Measurements from ENCODE around the gene RNU6-9.
A peak's percentile ranks its signal among the peaks of the same experiment; 100 is the strongest.

The RNU6-9 gene

DNA sequence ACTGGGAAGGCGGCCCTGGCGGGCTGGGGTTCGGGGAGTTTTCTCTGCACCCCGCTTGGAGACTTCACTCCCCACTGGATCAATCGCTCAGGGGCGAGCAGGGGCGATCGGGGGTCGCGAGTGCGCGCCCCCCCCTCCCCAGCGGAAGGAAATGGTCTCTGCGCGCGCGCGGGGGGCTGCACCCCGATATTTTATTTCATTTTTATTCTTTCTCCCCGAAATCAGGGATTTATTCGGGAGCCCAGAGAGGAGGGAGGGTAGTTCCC, 33.0 kb downstream of the RNU6-9 start:
- Histone ChIP-seq H3K79me2 (ENCODE audit: low read length) (peaks cover 29% of the 10 kb centered on the region), H3K9ac (ENCODE audit: low read length) (peak overlapping the region; percentile 84), H4K20me1 (ENCODE audit: insufficient read depth, low read length) (no peaks in the 10 kb centered on the region), H3K27me3 (replicated peaks; ENCODE audit: insufficient read depth, low read length) (peaks cover 1% of the 10 kb centered on the region), H3K4me1 (ENCODE audit: low read length) (peaks cover 5% of the 10 kb centered on the region), H3K36me3 (replicated peaks; ENCODE audit: insufficient read depth, low read length) (no peaks in the 10 kb centered on the region), H3K9me3 (replicated peaks; ENCODE audit: insufficient read depth, low read length) (no peaks in the 10 kb centered on the region), H3F3A (ENCODE audit: insufficient read depth, low read length) (peaks cover 18% of the 10 kb centered on the region; the same call in 1 of the 2 replicates), H3K4me2 (ENCODE audit: low read depth, low read length) (peak overlapping the region; percentile 84), H3K4me3 (ENCODE audit: low read length) (peak overlapping the region; percentile 85), H3K9me2 (replicated peaks; ENCODE audit: insufficient read depth, low read length) (no peaks in the 10 kb centered on the region), H3K27ac (ENCODE audit: low read length) (peak overlapping the region; percentile 16; the same call in 1 of the 2 replicates), H2AFZ (ENCODE audit: low read length) (peak overlapping the region; percentile 57)
- TF ChIP-seq EZH2phosphoT487 (IDR thresholded peaks at IDR 0.05; ENCODE audit: low read length) (no peak), EZH2 (optimal IDR thresholded peaks at IDR 0.05; ENCODE audit: low read depth, low read length) (no peak)
- TF ChIP-seq, protein P1, sequence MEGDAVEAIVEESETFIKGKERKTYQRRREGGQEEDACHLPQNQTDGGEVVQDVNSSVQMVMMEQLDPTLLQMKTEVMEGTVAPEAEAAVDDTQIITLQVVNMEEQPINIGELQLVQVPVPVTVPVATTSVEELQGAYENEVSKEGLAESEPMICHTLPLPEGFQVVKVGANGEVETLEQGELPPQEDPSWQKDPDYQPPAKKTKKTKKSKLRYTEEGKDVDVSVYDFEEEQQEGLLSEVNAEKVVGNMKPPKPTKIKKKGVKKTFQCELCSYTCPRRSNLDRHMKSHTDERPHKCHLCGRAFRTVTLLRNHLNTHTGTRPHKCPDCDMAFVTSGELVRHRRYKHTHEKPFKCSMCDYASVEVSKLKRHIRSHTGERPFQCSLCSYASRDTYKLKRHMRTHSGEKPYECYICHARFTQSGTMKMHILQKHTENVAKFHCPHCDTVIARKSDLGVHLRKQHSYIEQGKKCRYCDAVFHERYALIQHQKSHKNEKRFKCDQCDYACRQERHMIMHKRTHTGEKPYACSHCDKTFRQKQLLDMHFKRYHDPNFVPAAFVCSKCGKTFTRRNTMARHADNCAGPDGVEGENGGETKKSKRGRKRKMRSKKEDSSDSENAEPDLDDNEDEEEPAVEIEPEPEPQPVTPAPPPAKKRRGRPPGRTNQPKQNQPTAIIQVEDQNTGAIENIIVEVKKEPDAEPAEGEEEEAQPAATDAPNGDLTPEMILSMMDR (IDR thresholded peaks at IDR 0.05; ENCODE audit: low read length) = no peak
- DNase-seq = no peak

DNA sequence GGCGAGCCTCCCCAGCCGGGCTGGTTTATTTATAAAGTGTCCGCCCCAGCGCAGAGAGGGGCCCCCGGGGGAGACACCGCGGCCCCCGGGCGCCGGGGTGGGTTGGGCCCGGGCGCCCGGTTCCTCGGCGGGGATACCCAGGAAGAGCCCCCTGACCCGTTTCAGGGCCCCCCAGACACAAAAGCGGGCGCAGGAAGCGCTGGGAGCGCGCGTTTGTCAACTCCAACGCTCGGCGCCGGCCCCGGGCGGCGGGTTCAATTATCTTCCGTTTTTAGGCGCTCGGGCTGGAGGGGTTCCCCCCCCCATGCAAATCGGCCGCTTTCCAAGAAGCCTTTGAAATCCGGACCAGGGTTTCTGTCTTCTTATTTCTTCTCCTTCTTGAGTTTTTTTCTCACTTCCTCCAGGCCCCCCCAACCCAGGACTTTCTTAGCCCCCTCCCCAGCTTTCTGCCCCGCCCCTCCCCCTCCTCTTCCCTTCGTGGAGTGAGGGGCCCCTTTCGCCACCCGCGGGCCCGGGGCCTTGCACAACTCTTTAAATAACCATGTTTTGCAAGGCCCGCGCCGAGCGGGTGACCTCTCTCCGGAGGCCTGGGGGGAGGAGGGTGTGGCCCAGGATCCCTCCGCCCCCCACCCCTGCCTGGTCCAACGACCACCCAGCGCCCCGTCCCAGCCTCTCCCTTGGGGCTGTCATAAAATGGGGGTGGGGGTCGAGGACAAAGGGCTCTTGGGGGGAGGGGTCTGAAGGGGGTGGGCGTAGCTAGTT, 33.5 kb downstream of the RNU6-9 start:
- H3K4me3 ChIP-seq (ENCODE audit: low read length) = peak overlapping the region; percentile 85
- no peaks in the 10 kb centered on the region for H3K9me3 ChIP-seq (replicated peaks; ENCODE audit: insufficient read depth, low read length)
- H4K20me1 ChIP-seq (ENCODE audit: insufficient read depth, low read length) = no peaks in the 10 kb centered on the region
- no peaks in the 10 kb centered on the region for H3K9me2 ChIP-seq (replicated peaks; ENCODE audit: insufficient read depth, low read length)
- peak overlapping the region; percentile 16; the same call in 1 of the 2 replicates for H3K27ac ChIP-seq (ENCODE audit: low read length)
- peak overlapping the region; percentile 84 for H3K9ac ChIP-seq (ENCODE audit: low read length)
- H3K79me2 ChIP-seq (ENCODE audit: low read length) = peaks cover 29% of the 10 kb centered on the region
- peak overlapping the region; percentile 84 for H3K4me2 ChIP-seq (ENCODE audit: low read depth, low read length)
- TF ChIP-seq EZH2phosphoT487 (IDR thresholded peaks at IDR 0.05; ENCODE audit: low read length) = no peak
- DNase-seq = peak; percentile 70
- H3F3A ChIP-seq (ENCODE audit: insufficient read depth, low read length) = peaks cover 18% of the 10 kb centered on the region; the same call in 1 of the 2 replicates
- peaks cover 5% of the 10 kb centered on the region for H3K4me1 ChIP-seq (ENCODE audit: low read length)
- H3K27me3 ChIP-seq (replicated peaks; ENCODE audit: insufficient read depth, low read length) = no peaks in the 10 kb centered on the region
- H2AFZ ChIP-seq (ENCODE audit: low read length) = peak overlapping the region; percentile 57
- no peaks in the 10 kb centered on the region for H3K36me3 ChIP-seq (replicated peaks; ENCODE audit: insufficient read depth, low read length)

DNA sequence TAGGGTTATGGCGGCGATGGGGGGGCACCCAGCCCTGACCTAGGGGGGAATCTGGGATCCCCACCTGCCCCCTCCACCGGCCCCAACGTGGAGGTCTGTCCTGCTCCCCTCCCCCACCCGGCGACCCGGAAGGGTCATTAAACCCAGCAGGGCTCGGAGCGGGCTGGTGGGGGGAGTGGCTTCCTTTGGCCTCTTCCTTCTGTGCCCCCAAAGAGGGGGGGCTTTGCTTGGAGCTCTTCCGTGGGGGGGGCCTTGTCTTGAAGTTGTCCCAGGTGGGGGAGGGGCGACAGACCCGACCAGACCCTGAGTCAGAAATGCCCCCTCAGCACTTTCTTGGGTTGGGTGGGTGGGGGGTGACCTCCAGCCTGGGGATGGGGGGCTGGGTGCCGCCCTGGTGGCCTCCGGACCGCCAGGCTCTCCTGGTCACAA, 34.1 kb downstream of the RNU6-9 start:
- Histone ChIP-seq H2AFZ (ENCODE audit: low read length) (peak overlapping the region; percentile 57; the same call in 1 of the 2 replicates), H3K27me3 (replicated peaks; ENCODE audit: insufficient read depth, low read length) (no peaks in the 10 kb centered on the region), H3F3A (ENCODE audit: insufficient read depth, low read length) (peaks cover 18% of the 10 kb centered on the region; the same call in 1 of the 2 replicates), H3K4me2 (ENCODE audit: low read depth, low read length) (no peak overlapping the region; the same call in 1 of the 2 replicates), H4K20me1 (ENCODE audit: insufficient read depth, low read length) (no peaks in the 10 kb centered on the region), H3K79me2 (ENCODE audit: low read length) (peaks cover 33% of the 10 kb centered on the region), H3K9ac (ENCODE audit: low read length) (no peak overlapping the region; the same call in 1 of the 2 replicates), H3K4me3 (ENCODE audit: low read length) (peak overlapping the region; percentile 85), H3K4me1 (ENCODE audit: low read length) (peaks cover 5% of the 10 kb centered on the region), H3K9me2 (replicated peaks; ENCODE audit: insufficient read depth, low read length) (no peaks in the 10 kb centered on the region), H3K27ac (ENCODE audit: low read length) (no peak overlapping the region), H3K36me3 (replicated peaks; ENCODE audit: insufficient read depth, low read length) (no peaks in the 10 kb centered on the region), H3K9me3 (replicated peaks; ENCODE audit: insufficient read depth, low read length) (no peaks in the 10 kb centered on the region)
- no peak for DNase-seq
- no peak for TF ChIP-seq EZH2phosphoT487 (IDR thresholded peaks at IDR 0.05; ENCODE audit: low read length)
- TF ChIP-seq, protein P1 (IDR thresholded peaks at IDR 0.05; ENCODE audit: low read length) = no peak
- TF ChIP-seq EZH2 (optimal IDR thresholded peaks at IDR 0.05; ENCODE audit: low read depth, low read length) = no peak
